Bronchial epithelial cell (primary cell): Measurements from ENCODE around the gene RSPRY1. TPM values are rescaled to one million over a fixed set of nuclear protein-coding genes. Genes with fewer than 3 reads are reported as not detected.

Experiments used
- DNase-seq: peaks from one replicate; pipeline ENCODE4 v3.0.0-alpha.2; 2010; ENCODE audit warnings: low read depth
- FAIRE-seq: peaks from 2 replicates; lab custom pipeline; 2011; peaks lifted over from hg19 to GRCh38; lab: Jason Lieb, UNC
- H3K27me3 ChIP-seq: 2 replicates; pipeline ENCODE4 v1.5.1; 2011; ENCODE audit warnings: low read length; ENCODE audit not compliant: control insufficient read depth, insufficient read depth
- H3K36me3 ChIP-seq: 2 replicates; pipeline ENCODE4 v1.5.1; 2011; ENCODE audit warnings: low read length; ENCODE audit not compliant: control insufficient read depth, insufficient read depth
- H3K4me3 ChIP-seq: 2 replicates; pipeline ENCODE4 v1.5.1; 2011; ENCODE audit warnings: mild to moderate bottlenecking, low read depth, low read length, control low read depth
- CTCF ChIP-seq: IDR thresholded peaks from 2 replicates; pipeline ENCODE4 v1.5.1; 2011; ENCODE audit warnings: mild to moderate bottlenecking, moderate library complexity, low read length, control low read depth, inconsistent platforms; ENCODE audit not compliant: insufficient read depth, severe bottlenecking
- total RNA-seq: library from RNA; depleted of rRNA; stranded (reverse); fragments of >200 nt; gene quantifications from 2 replicates; pipeline ENCODE4 v1.2.1, GENCODE V29; 2014

RSPRY1 gene
- total RNA-seq, 1 donor from 2014 or later = 38.7 TPM

GRCh38 chr16:57157533-57157932, 28.6 kb upstream of the RSPRY1 start:
- peaks cover 11% of the 10 kb centered on the region for H3K36me3 ChIP-seq
- DNase-seq = no peak
- TF ChIP-seq CTCF = no peak
- no peak for FAIRE-seq
- no peak overlapping the region for H3K4me3 ChIP-seq
- H3K27me3 ChIP-seq = no peaks in the 10 kb centered on the region

DNA sequence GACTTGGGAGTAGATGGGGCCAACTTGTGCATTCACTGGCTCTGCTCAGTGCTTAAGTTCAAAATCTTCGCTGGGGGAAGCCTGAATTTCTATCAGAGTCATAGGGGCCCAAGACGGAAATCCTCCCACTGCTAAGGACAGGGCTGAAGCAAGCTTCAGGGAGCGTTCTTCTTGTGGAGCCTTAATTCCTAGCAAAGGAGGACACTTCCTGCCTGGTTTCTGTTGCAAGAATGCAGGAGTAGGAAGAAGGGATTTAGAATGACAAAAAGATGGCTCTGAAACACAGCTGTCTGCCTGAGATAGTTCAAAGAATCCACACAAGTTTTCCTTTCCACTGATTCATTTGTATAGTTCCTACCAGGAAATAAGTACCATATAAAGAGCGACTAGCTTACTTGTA, 26.7 kb upstream of the RSPRY1 start:
- TF ChIP-seq CTCF = no peak
- Histone ChIP-seq H3K27me3 (no peaks in the 10 kb centered on the region), H3K4me3 (no peak overlapping the region), H3K36me3 (peaks cover 10% of the 10 kb centered on the region)
- FAIRE-seq = no peak
- no peak for DNase-seq

GRCh38 chr16:57163842-57164241, 22.3 kb upstream of the RSPRY1 start:
- H3K27me3 ChIP-seq = no peaks in the 10 kb centered on the region
- TF ChIP-seq CTCF = no peak
- DNase-seq = no peak
- H3K36me3 ChIP-seq = peaks cover 10% of the 10 kb centered on the region
- no peak for FAIRE-seq
- no peak overlapping the region for H3K4me3 ChIP-seq

DNA sequence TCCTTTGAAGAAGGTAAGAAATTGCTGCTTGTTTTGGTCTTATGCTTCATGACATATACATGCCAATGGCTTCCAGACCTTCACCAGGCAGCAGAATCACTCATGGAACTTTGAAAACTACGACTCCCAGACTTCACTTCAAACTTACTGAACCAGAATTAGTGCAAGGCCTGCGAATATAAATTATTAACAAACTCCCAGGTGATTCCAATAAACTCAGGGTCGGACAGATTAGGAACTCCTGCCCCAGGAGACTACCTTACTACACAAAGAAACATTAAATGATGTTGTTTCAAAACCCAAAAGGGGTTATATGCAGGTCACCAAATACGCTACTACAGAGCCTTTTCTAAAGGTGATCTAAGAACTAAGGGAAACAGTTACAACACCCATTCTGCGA, 20.6 kb upstream of the RSPRY1 start:
- Histone ChIP-seq H3K27me3 (no peaks in the 10 kb centered on the region), H3K36me3 (peaks cover 7% of the 10 kb centered on the region), H3K4me3 (no peak overlapping the region)
- no peak for TF ChIP-seq CTCF
- FAIRE-seq (no peak), DNase-seq (no peak)

- no peak for TF ChIP-seq CTCF
- Histone ChIP-seq H3K27me3 (no peaks in the 10 kb centered on the region), H3K36me3 (peaks cover 7% of the 10 kb centered on the region), H3K4me3 (no peak overlapping the region)
- DNase-seq (peak; percentile 17), FAIRE-seq (no peak)
Measured at GRCh38 chr16:57165938-57166337, 20.2 kb upstream of the RSPRY1 start.

DNA sequence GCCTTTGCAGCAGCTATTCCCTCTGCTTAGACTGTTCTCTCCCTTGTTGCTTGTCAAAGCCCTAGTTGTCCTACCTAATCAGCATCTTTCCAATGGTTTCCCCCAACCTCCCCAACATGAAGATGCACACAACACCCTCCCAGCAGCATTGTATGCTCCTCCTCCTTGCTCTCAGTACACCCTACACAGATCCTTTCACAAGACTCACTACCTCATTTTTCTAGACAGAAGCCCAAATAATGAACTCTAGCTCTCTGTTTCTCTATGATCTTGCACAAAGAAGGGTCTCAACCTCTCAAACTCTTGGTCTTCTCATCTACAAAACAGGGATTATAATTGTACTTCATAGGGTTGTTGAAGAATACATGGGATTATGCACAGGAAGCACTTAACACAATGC, 19.7 kb upstream of the RSPRY1 start:
- H3K27me3 ChIP-seq = no peaks in the 10 kb centered on the region
- no peak for TF ChIP-seq CTCF
- H3K4me3 ChIP-seq = no peak overlapping the region
- DNase-seq = no peak
- peaks cover 7% of the 10 kb centered on the region for H3K36me3 ChIP-seq
- FAIRE-seq = no peak
